HFFc6 (cell line): ENCODE data around the gene PRDM16. TPM values are rescaled to one million over a fixed set of nuclear protein-coding genes. Genes with fewer than 3 reads are reported as not detected.

Source experiments
- DNase-seq: peaks from one replicate; pipeline ENCODE4 v3.0.0-alpha.2; 2018
- H3K27ac Mint-ChIP-seq: 2 replicates; pipeline ENCODE4 v1.8.0; 2020; ENCODE audit warnings: mild to moderate bottlenecking, mixed read lengths
- H3K27me3 Mint-ChIP-seq: 2 replicates; pipeline ENCODE4 v1.8.0; 2021; ENCODE audit warnings: mild to moderate bottlenecking, moderate library complexity, mixed read lengths; ENCODE audit not compliant: insufficient read depth
- H3K36me3 Mint-ChIP-seq: 2 replicates; pipeline ENCODE4 v1.8.0; 2021; ENCODE audit warnings: low read depth, mixed read lengths
- H3K4me1 Mint-ChIP-seq: 2 replicates; pipeline ENCODE4 v1.8.0; 2020; ENCODE audit warnings: low read depth, mixed read lengths
- H3K4me3 Mint-ChIP-seq: 2 replicates; pipeline ENCODE4 v1.8.0; 2020; ENCODE audit warnings: mild to moderate bottlenecking, moderate library complexity, mixed read lengths
- H3K9me3 Mint-ChIP-seq: 2 replicates; pipeline ENCODE4 v1.8.0; 2020; ENCODE audit warnings: mild to moderate bottlenecking, mixed read lengths
- CTCF ChIP-seq: fragments of 200-600 bp; sonication (generic); IDR thresholded peaks from 2 replicates; pipeline ENCODE4 v1.5.0; 2021; ENCODE audit warnings: antibody characterized with exemption, mild to moderate bottlenecking
- total RNA-seq, 6 experiments: library from RNA; stranded (reverse); fragmentation: NEBNext Ultra II Directional; extraction: Animal tissue kit (Norgen Biotek cat#: 25700); gene quantifications; 2 replicates in 1 of 6; 3 replicates in 5 of 6; pipeline ENCODE4 v1.2.3, GENCODE V29; 2021

The PRDM16 gene
- total RNA-seq, 6 experiments from 2014 or later = not detected

GRCh38 chr1:3359756-3360440 is 290.9 kb downstream of the PRDM16 start:
- Mint-ChIP-seq H3K27me3 (peaks cover 43% of the 10 kb centered on the region), H3K4me3 (no peak overlapping the region), H3K9me3 (no peaks in the 10 kb centered on the region), H3K36me3 (no peaks in the 10 kb centered on the region), H3K27ac (no peak overlapping the region), H3K4me1 (no peaks in the 10 kb centered on the region)
- no peak for TF ChIP-seq CTCF
- no peak for DNase-seq

- H3K27me3 Mint-ChIP-seq = peaks cover 47% of the 10 kb centered on the region
- H3K4me1 Mint-ChIP-seq = no peaks in the 10 kb centered on the region; the same call in 1 of the 2 replicates
- no peak for DNase-seq
- H3K36me3 Mint-ChIP-seq = no peaks in the 10 kb centered on the region
- no peak overlapping the region for H3K4me3 Mint-ChIP-seq
- H3K9me3 Mint-ChIP-seq = no peaks in the 10 kb centered on the region
- TF ChIP-seq CTCF = no peak
- no peak overlapping the region for H3K27ac Mint-ChIP-seq
Observed at GRCh38 chr1:3360646-3361257, 291.7 kb downstream of the PRDM16 start.

- Mint-ChIP-seq H3K27ac (no peak overlapping the region), H3K9me3 (no peaks in the 10 kb centered on the region), H3K36me3 (no peaks in the 10 kb centered on the region), H3K27me3 (peaks cover 47% of the 10 kb centered on the region), H3K4me1 (peaks cover 13% of the 10 kb centered on the region), H3K4me3 (no peak overlapping the region)
- no peak for TF ChIP-seq CTCF
- DNase-seq = no peak
Observed at GRCh38 chr1:3363023-3363422, 294.0 kb downstream of the PRDM16 start.

- Mint-ChIP-seq H3K36me3 (no peaks in the 10 kb centered on the region), H3K27ac (no peak overlapping the region), H3K4me3 (no peak overlapping the region), H3K27me3 (peaks cover 42% of the 10 kb centered on the region), H3K4me1 (peaks cover 20% of the 10 kb centered on the region), H3K9me3 (no peaks in the 10 kb centered on the region)
- no peak for DNase-seq
- no peak for TF ChIP-seq CTCF
Observed at GRCh38 chr1:3363756-3364155, 294.8 kb downstream of the PRDM16 start.

GRCh38 chr1:3364551-3364950 is 295.5 kb downstream of the PRDM16 start:
- TF ChIP-seq CTCF = no peak
- Mint-ChIP-seq H3K4me3 (no peak overlapping the region), H3K4me1 (peaks cover 28% of the 10 kb centered on the region), H3K36me3 (no peaks in the 10 kb centered on the region), H3K27me3 (peaks cover 37% of the 10 kb centered on the region), H3K9me3 (no peaks in the 10 kb centered on the region), H3K27ac (no peak overlapping the region)
- DNase-seq = no peak
